Measurements from ENCODE around the gene CPVL. TPM values are rescaled to one million over a fixed set of nuclear protein-coding genes. Genes with fewer than 3 reads are reported as not detected.

The CPVL gene
- total and polyA plus RNA-seq, 2 experiments from 2014 or later: 31.9 to 37.8 TPM

DNA sequence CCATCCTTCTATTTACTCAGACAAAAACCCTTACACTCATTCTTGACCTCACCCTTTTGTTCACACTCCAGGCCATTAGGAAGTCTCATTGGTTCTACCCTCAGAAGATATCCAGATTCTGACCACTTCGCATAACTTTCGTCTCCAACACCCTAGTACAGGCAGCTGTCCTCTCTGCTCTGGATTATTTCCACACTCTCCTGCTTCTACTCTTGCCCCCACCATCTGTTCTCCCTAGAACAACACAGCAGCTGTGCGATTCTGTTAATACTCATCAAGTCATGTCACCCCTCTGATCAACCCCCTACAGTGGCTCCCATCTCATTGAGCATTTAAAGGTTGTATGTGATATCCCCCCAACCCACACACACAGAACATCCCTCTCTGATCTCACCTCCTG is 172.7 kb downstream of the CPVL start:
- H3K79me2 ChIP-seq (replicated peaks; ENCODE audit: insufficient read depth): no peaks in the 10 kb centered on the region
- no peak for DNase-seq (ENCODE audit: low spot score)
- H3K4me3 ChIP-seq: no peak overlapping the region
- H3K4me1 Mint-ChIP-seq: no peaks in the 10 kb centered on the region
- H3K27ac Mint-ChIP-seq: no peak overlapping the region
- peaks cover 3% of the 10 kb centered on the region; the same call in 1 of the 2 replicates for H3K36me3 ChIP-seq (ENCODE audit: insufficient read depth)
- TF ChIP-seq STAT1 (IDR thresholded peaks at IDR 0.05; ENCODE audit: unreplicated experiment) (no peak), EZH2 (IDR thresholded peaks at IDR 0.05; ENCODE audit: low read depth, unreplicated experiment) (no peak), CREB1 (CRISPR knock-in tag; IDR thresholded peaks at IDR 0.05; ENCODE audit: low read depth) (no peak), POLR2AphosphoS5 (IDR thresholded peaks at IDR 0.05; ENCODE audit: low read depth) (no peak), NANOG (IDR thresholded peaks at IDR 0.05; ENCODE audit: borderline replicate concordance) (no peak), ZNF114 (CRISPR knock-in tag; IDR thresholded peaks at IDR 0.05) (no peak), ZNF331 (CRISPR knock-in tag; IDR thresholded peaks at IDR 0.05; ENCODE audit: low read depth) (no peak), CTCF (conservative IDR thresholded peaks at IDR 0.05; ENCODE audit: low read depth in 2 of 2) (no peak), EZH2phosphoT487 (IDR thresholded peaks at IDR 0.05; ENCODE audit: unreplicated experiment) (no peak), JUNB (IDR thresholded peaks at IDR 0.05; ENCODE audit: unreplicated experiment) (no peak)
- TF ChIP-seq, protein P1, sequence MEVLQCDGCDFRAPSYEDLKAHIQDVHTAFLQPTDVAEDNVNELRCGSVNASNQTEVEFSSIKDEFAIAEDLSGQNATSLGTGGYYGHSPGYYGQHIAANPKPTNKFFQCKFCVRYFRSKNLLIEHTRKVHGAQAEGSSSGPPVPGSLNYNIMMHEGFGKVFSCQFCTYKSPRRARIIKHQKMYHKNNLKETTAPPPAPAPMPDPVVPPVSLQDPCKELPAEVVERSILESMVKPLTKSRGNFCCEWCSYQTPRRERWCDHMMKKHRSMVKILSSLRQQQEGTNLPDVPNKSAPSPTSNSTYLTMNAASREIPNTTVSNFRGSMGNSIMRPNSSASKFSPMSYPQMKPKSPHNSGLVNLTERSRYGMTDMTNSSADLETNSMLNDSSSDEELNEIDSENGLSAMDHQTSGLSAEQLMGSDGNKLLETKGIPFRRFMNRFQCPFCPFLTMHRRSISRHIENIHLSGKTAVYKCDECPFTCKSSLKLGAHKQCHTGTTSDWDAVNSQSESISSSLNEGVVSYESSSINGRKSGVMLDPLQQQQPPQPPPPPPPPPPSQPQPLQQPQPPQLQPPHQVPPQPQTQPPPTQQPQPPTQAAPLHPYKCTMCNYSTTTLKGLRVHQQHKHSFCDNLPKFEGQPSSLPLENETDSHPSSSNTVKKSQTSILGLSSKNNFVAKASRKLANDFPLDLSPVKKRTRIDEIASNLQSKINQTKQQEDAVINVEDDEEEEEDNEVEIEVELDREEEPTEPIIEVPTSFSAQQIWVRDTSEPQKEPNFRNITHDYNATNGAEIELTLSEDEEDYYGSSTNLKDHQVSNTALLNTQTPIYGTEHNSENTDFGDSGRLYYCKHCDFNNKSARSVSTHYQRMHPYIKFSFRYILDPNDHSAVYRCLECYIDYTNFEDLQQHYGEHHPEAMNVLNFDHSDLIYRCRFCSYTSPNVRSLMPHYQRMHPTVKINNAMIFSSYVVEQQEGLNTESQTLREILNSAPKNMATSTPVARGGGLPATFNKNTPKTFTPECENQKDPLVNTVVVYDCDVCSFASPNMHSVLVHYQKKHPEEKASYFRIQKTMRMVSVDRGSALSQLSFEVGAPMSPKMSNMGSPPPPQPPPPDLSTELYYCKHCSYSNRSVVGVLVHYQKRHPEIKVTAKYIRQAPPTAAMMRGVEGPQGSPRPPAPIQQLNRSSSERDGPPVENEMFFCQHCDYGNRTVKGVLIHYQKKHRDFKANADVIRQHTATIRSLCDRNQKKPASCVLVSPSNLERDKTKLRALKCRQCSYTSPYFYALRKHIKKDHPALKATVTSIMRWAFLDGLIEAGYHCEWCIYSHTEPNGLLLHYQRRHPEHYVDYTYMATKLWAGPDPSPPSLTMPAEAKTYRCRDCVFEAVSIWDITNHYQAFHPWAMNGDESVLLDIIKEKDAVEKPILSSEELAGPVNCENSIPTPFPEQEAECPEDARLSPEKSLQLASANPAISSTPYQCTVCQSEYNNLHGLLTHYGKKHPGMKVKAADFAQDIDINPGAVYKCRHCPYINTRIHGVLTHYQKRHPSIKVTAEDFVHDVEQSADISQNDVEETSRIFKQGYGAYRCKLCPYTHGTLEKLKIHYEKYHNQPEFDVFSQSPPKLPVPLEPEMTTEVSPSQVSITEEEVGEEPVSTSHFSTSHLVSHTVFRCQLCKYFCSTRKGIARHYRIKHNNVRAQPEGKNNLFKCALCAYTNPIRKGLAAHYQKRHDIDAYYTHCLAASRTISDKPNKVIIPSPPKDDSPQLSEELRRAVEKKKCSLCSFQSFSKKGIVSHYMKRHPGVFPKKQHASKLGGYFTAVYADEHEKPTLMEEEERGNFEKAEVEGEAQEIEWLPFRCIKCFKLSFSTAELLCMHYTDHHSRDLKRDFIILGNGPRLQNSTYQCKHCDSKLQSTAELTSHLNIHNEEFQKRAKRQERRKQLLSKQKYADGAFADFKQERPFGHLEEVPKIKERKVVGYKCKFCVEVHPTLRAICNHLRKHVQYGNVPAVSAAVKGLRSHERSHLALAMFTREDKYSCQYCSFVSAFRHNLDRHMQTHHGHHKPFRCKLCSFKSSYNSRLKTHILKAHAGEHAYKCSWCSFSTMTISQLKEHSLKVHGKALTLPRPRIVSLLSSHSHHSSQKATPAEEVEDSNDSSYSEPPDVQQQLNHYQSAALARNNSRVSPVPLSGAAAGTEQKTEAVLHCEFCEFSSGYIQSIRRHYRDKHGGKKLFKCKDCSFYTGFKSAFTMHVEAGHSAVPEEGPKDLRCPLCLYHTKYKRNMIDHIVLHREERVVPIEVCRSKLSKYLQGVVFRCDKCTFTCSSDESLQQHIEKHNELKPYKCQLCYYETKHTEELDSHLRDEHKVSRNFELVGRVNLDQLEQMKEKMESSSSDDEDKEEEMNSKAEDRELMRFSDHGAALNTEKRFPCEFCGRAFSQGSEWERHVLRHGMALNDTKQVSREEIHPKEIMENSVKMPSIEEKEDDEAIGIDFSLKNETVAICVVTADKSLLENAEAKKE (CRISPR knock-in tag; IDR thresholded peaks at IDR 0.05): no peak
- TF ChIP-seq, protein P2, sequence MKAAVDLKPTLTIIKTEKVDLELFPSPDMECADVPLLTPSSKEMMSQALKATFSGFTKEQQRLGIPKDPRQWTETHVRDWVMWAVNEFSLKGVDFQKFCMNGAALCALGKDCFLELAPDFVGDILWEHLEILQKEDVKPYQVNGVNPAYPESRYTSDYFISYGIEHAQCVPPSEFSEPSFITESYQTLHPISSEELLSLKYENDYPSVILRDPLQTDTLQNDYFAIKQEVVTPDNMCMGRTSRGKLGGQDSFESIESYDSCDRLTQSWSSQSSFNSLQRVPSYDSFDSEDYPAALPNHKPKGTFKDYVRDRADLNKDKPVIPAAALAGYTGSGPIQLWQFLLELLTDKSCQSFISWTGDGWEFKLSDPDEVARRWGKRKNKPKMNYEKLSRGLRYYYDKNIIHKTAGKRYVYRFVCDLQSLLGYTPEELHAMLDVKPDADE (IDR thresholded peaks at IDR 0.05): no peak
- TF ChIP-seq, protein P3, sequence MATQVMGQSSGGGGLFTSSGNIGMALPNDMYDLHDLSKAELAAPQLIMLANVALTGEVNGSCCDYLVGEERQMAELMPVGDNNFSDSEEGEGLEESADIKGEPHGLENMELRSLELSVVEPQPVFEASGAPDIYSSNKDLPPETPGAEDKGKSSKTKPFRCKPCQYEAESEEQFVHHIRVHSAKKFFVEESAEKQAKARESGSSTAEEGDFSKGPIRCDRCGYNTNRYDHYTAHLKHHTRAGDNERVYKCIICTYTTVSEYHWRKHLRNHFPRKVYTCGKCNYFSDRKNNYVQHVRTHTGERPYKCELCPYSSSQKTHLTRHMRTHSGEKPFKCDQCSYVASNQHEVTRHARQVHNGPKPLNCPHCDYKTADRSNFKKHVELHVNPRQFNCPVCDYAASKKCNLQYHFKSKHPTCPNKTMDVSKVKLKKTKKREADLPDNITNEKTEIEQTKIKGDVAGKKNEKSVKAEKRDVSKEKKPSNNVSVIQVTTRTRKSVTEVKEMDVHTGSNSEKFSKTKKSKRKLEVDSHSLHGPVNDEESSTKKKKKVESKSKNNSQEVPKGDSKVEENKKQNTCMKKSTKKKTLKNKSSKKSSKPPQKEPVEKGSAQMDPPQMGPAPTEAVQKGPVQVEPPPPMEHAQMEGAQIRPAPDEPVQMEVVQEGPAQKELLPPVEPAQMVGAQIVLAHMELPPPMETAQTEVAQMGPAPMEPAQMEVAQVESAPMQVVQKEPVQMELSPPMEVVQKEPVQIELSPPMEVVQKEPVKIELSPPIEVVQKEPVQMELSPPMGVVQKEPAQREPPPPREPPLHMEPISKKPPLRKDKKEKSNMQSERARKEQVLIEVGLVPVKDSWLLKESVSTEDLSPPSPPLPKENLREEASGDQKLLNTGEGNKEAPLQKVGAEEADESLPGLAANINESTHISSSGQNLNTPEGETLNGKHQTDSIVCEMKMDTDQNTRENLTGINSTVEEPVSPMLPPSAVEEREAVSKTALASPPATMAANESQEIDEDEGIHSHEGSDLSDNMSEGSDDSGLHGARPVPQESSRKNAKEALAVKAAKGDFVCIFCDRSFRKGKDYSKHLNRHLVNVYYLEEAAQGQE (IDR thresholded peaks at IDR 0.05; ENCODE audit: unreplicated experiment): no peak
- no peaks in the 10 kb centered on the region for H3K27me3 Mint-ChIP-seq (ENCODE audit: insufficient read depth, low read depth, poor library complexity)
- peaks cover 3% of the 10 kb centered on the region; the same call in 1 of the 3 replicates for H3K36me3 Mint-ChIP-seq (ENCODE audit: low read depth)
- H3K4me1 ChIP-seq (ENCODE audit: insufficient read depth): no peaks in the 10 kb centered on the region
- peaks cover 16% of the 10 kb centered on the region for H3K9me3 Mint-ChIP-seq
- H3K9me2 ChIP-seq (ENCODE audit: insufficient read depth): no peaks in the 10 kb centered on the region
- no peak overlapping the region for H3K4me2 ChIP-seq
- H4K20me1 ChIP-seq (replicated peaks; ENCODE audit: insufficient read depth): no peaks in the 10 kb centered on the region
- no peak overlapping the region for H2AFZ ChIP-seq
- no peaks in the 10 kb centered on the region for H3K27me3 ChIP-seq (ENCODE audit: insufficient read depth)
- H3K4me3 Mint-ChIP-seq: no peak overlapping the region
- H3F3A ChIP-seq (replicated peaks; ENCODE audit: low read depth): no peaks in the 10 kb centered on the region
- no peak overlapping the region for H3K27ac ChIP-seq (ENCODE audit: low read depth)
- ATAC-seq: no peak
